ENCODE data around the gene REP15.

DNA sequence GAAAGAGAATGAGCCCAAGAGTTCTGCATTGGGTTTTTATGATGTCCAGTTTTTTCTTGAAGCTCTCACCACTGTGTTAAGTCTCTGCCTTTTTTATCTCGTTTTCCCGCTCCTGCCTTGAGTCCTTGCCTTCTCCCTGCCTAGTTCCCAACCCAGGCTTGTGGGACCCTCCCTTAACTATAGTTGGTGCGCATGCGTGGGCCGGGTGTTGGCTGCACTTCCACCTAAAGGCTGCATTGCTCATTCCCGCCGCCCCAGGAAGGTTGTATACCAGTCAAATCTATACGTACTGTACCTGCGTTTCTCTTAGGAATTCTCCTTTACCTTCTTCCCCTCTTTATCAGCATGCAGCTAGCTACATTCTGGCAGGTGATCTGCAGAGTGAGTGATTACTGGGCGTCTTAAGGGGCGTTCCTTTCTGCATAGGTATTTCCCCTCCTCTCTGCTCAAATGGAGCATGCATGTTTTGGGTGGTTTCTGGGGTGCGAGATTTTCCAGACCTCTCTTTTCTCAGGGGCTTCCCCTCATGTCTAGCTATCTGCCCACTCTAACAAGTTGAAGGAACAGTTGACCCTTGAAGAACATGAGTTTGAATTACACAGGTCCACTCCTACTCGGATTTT lies 6.6 kb upstream of the REP15 start:
- TF ChIP-seq, protein P1, sequence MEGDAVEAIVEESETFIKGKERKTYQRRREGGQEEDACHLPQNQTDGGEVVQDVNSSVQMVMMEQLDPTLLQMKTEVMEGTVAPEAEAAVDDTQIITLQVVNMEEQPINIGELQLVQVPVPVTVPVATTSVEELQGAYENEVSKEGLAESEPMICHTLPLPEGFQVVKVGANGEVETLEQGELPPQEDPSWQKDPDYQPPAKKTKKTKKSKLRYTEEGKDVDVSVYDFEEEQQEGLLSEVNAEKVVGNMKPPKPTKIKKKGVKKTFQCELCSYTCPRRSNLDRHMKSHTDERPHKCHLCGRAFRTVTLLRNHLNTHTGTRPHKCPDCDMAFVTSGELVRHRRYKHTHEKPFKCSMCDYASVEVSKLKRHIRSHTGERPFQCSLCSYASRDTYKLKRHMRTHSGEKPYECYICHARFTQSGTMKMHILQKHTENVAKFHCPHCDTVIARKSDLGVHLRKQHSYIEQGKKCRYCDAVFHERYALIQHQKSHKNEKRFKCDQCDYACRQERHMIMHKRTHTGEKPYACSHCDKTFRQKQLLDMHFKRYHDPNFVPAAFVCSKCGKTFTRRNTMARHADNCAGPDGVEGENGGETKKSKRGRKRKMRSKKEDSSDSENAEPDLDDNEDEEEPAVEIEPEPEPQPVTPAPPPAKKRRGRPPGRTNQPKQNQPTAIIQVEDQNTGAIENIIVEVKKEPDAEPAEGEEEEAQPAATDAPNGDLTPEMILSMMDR (IDR thresholded peaks at IDR 0.05): no peak
- TF ChIP-seq POLR2AphosphoS5 (IDR thresholded peaks at IDR 0.05; ENCODE audit: low read depth, low read length) (no peak), TCF7L2 (IDR thresholded peaks at IDR 0.05; ENCODE audit: low read depth, low read length) (no peak)
- TF ChIP-seq, protein P2, sequence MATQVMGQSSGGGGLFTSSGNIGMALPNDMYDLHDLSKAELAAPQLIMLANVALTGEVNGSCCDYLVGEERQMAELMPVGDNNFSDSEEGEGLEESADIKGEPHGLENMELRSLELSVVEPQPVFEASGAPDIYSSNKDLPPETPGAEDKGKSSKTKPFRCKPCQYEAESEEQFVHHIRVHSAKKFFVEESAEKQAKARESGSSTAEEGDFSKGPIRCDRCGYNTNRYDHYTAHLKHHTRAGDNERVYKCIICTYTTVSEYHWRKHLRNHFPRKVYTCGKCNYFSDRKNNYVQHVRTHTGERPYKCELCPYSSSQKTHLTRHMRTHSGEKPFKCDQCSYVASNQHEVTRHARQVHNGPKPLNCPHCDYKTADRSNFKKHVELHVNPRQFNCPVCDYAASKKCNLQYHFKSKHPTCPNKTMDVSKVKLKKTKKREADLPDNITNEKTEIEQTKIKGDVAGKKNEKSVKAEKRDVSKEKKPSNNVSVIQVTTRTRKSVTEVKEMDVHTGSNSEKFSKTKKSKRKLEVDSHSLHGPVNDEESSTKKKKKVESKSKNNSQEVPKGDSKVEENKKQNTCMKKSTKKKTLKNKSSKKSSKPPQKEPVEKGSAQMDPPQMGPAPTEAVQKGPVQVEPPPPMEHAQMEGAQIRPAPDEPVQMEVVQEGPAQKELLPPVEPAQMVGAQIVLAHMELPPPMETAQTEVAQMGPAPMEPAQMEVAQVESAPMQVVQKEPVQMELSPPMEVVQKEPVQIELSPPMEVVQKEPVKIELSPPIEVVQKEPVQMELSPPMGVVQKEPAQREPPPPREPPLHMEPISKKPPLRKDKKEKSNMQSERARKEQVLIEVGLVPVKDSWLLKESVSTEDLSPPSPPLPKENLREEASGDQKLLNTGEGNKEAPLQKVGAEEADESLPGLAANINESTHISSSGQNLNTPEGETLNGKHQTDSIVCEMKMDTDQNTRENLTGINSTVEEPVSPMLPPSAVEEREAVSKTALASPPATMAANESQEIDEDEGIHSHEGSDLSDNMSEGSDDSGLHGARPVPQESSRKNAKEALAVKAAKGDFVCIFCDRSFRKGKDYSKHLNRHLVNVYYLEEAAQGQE (IDR thresholded peaks at IDR 0.05; ENCODE audit: insufficient read depth in 1 of 2, low read depth in 2 of 2, low read length in 1 of 2): no peak

Measured in Panc1 (cell line).